ENCODE measurements around the gene ARL2. TPM values are rescaled to one million over a fixed set of nuclear protein-coding genes. Genes with fewer than 3 reads are reported as not detected.
A peak's percentile ranks its signal among the peaks of the same experiment; 100 is the strongest.

Gene ARL2
- total and polyA plus RNA-seq, 3 donors from 2014 or later, result 127 to 235 (median 154) TPM

- Histone ChIP-seq H3K9me3 (no peaks in the 10 kb centered on the region), H3K27me3 (no peaks in the 10 kb centered on the region), H3K27ac (peak overlapping the region; percentile 90 to 98), H3K4me3 (peak overlapping the region; percentile 55 to 88), H3K36me3 (ENCODE audit: low read depth, missing control alignments) (no peaks in the 10 kb centered on the region), H3K4me1 (no peaks in the 10 kb centered on the region)
- 8 to 13% methylated on average over 10 to 21 of the region's 22 CpGs for WGBS, 2 donors
- TF ChIP-seq, protein P1, sequence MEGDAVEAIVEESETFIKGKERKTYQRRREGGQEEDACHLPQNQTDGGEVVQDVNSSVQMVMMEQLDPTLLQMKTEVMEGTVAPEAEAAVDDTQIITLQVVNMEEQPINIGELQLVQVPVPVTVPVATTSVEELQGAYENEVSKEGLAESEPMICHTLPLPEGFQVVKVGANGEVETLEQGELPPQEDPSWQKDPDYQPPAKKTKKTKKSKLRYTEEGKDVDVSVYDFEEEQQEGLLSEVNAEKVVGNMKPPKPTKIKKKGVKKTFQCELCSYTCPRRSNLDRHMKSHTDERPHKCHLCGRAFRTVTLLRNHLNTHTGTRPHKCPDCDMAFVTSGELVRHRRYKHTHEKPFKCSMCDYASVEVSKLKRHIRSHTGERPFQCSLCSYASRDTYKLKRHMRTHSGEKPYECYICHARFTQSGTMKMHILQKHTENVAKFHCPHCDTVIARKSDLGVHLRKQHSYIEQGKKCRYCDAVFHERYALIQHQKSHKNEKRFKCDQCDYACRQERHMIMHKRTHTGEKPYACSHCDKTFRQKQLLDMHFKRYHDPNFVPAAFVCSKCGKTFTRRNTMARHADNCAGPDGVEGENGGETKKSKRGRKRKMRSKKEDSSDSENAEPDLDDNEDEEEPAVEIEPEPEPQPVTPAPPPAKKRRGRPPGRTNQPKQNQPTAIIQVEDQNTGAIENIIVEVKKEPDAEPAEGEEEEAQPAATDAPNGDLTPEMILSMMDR (IDR thresholded peaks at IDR 0.05), result peak; percentile 73 to 86 (median 80)
- no peak for TF ChIP-seq POLR2A (IDR thresholded peaks at IDR 0.05)
- DNase-seq, result peak; percentile 94
- intact Hi-C loops (cut with DNase I; ENCODE audit: low total_unique reads), result loop anchor here (10.0 kb wide), 2 partner anchors 101 to 169 kb away; partner anchors contain the start of genes CDC42BPG, TM7SF2 and ZNHIT2
Measured at GRCh38 chr11:65013130-65013887, 651 bp upstream of the ARL2 start.

GRCh38 chr11:65014726-65015227 lies 817 bp downstream of the ARL2 start:
- no peaks in the 10 kb centered on the region for H3K27me3 ChIP-seq
- no peaks in the 10 kb centered on the region for H3K36me3 ChIP-seq (ENCODE audit: low read depth, missing control alignments)
- peak overlapping the region; percentile 90 to 98 for H3K27ac ChIP-seq
- WGBS, 2 donors, result 25 to 34% methylated on average over 14 to 23 of the region's 23 CpGs
- H3K4me1 ChIP-seq, result no peaks in the 10 kb centered on the region
- H3K4me3 ChIP-seq, result peak overlapping the region; percentile 55 to 88
- TF ChIP-seq, protein P1 (IDR thresholded peaks at IDR 0.05), result no peak
- TF ChIP-seq POLR2A (IDR thresholded peaks at IDR 0.05), result no peak
- intact Hi-C loops (cut with DNase I; ENCODE audit: low total_unique reads), result loop anchor here (10.0 kb wide), 2 partner anchors 100 to 170 kb away; partner anchors contain the start of genes CDC42BPG, TM7SF2 and ZNHIT2
- no peak for DNase-seq
- no peaks in the 10 kb centered on the region for H3K9me3 ChIP-seq

- WGBS, 2 donors, result 75 to 84% methylated on average over 4 of the region's 4 CpGs
- intact Hi-C loops (cut with DNase I; ENCODE audit: low total_unique reads), result loop anchor here (10.0 kb wide), 2 partner anchors 98 to 172 kb away; partner anchors contain the start of genes CDC42BPG, TM7SF2 and ZNHIT2
- no peak for DNase-seq
- no peak for TF ChIP-seq POLR2A (IDR thresholded peaks at IDR 0.05)
- TF ChIP-seq, protein P1 (IDR thresholded peaks at IDR 0.05), result no peak
- no peak overlapping the region for H3K4me3 ChIP-seq
- no peaks in the 10 kb centered on the region for H3K27me3 ChIP-seq
- H3K36me3 ChIP-seq (ENCODE audit: low read depth, missing control alignments), result no peaks in the 10 kb centered on the region
- H3K9me3 ChIP-seq, result no peaks in the 10 kb centered on the region
- no peaks in the 10 kb centered on the region for H3K4me1 ChIP-seq
- no peak overlapping the region for H3K27ac ChIP-seq
Measured at GRCh38 chr11:65016705-65017104, 2.7 kb downstream of the ARL2 start.

DNA sequence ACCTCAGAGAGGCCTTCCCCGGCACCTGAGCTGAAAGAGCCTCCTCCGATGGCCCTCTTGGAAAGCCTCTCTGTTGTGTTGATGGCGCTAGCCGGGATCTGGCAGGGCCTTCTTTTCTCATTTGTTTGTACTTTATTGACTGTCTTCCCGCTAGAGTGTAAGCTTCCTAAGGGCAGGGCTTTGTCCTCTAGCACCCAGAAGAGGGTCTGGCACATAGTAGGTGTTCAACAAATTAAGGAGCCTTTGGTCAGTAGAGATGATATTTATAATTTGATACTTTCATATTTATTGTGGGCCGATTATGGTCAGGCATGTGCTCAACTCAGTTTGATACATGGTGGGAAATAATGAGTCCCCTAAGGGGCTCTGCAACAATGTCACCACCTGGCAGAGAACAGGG lies 4.0 kb downstream of the ARL2 start:
- no peak for TF ChIP-seq POLR2A (IDR thresholded peaks at IDR 0.05)
- TF ChIP-seq, protein P1 (IDR thresholded peaks at IDR 0.05), result no peak
- intact Hi-C loops (cut with DNase I; ENCODE audit: low total_unique reads), result loop anchor here (10.0 kb wide), 2 partner anchors 97 to 173 kb away; partner anchors contain the start of genes CDC42BPG, TM7SF2 and ZNHIT2
- 94 to 99% methylated on average over 6 of the region's 6 CpGs for WGBS, 2 donors

More for the DNA sequence above, 4.0 kb downstream of the ARL2 start:
- Histone ChIP-seq H3K4me1 (no peaks in the 10 kb centered on the region), H3K27me3 (no peaks in the 10 kb centered on the region), H3K27ac (no peak overlapping the region), H3K9me3 (no peaks in the 10 kb centered on the region), H3K4me3 (no peak overlapping the region), H3K36me3 (ENCODE audit: low read depth, missing control alignments) (no peaks in the 10 kb centered on the region)
- DNase-seq, result no peak
